SK-N-SH treated with all-trans-retinoic acid at 6 μM for 48 hours (cell line): ENCODE data around the gene NFIB.

Source experiments
- GLIS3 ChIP-seq: fragments of 250-450 bp; sonication (Bioruptor Pico); IDR thresholded peaks from 2 replicates; pipeline ENCODE4 v1.5.0; 2020; ENCODE audit warnings: mild to moderate bottlenecking, moderate library complexity
- RARB ChIP-seq: fragments of 250-450 bp; sonication (Bioruptor Pico); IDR thresholded peaks from 2 replicates; pipeline ENCODE4 v1.8.0; 2021; ENCODE audit warnings: mild to moderate bottlenecking, moderate library complexity
- ZFP3 ChIP-seq: fragments of 250-450 bp; sonication (Bioruptor Pico); IDR thresholded peaks from 2 replicates; pipeline ENCODE4 v1.5.0; 2020; ENCODE audit warnings: mild to moderate bottlenecking, moderate library complexity

GRCh38 chr9:14323083-14323971 is 9.4 kb upstream of the NFIB start:
- TF ChIP-seq RARB (CRISPR knock-in tag) (no peak), GLIS3 (no peak), ZFP3 (CRISPR knock-in tag) (no peak)
